Measurements from ENCODE around the gene SYT1. TPM values are rescaled to one million over a fixed set of nuclear protein-coding genes. Genes with fewer than 3 reads are reported as not detected.

SYT1 gene
- total and polyA plus RNA-seq, 4 donors = 0.53 to 0.84 (median 0.64) TPM

DNA sequence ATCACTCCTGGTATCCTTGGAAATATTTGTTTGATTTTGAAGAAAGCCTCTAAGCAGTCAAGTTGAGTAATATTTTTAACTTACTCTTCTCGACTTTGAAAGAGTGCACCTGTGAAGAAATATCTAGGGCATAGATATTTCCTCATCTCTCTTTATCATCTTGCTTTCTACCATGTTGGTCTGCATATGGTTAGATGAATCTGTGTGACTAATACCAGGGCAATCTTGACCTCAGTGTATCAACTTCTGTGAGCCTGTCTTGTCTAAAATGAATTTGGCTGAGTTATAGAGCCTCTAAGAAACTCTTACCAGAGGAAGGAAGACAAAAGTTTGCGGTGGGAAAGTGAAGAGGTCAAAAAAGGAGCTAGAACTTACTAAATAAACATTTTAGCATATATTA is 68.4 kb downstream of the SYT1 start:
- 64% methylated on average over 2 of the region's 2 CpGs for WGBS
- no peaks in the 10 kb centered on the region for H3K27me3 ChIP-seq (ENCODE audit: control insufficient read depth in 4 of 4, insufficient read depth in 4 of 4, low read length in 3 of 4)
- no peaks in the 10 kb centered on the region for H3K36me3 ChIP-seq (ENCODE audit: control insufficient read depth in 4 of 4, insufficient read depth in 3 of 4, low read depth in 1 of 4, low read length in 3 of 4)
- no peak overlapping the region for H3K9ac ChIP-seq (ENCODE audit: low read depth in 1 of 2, low read length in 2 of 2)
- TF ChIP-seq HNF4G (IDR thresholded peaks at IDR 0.05) (no peak), JUND (IDR thresholded peaks at IDR 0.05) (no peak), MAX (IDR thresholded peaks at IDR 0.05) (no peak)
- no peak overlapping the region for H3K27ac ChIP-seq (ENCODE audit: low read depth in 1 of 2, low read length in 2 of 2)
- no peaks in the 10 kb centered on the region for H3K9me3 ChIP-seq (ENCODE audit: control insufficient read depth in 4 of 4, low read length in 3 of 4)
- no peak overlapping the region for H3K4me3 ChIP-seq (ENCODE audit: low read depth in 1 of 3, low read length in 3 of 3)
- H3K4me1 ChIP-seq (ENCODE audit: control insufficient read depth in 4 of 4, insufficient read depth in 4 of 4, low read length in 3 of 4) = no peaks in the 10 kb centered on the region
- no peak for DNase-seq (ENCODE audit: low spot score)

GRCh38 chr12:78938341-78939084 is 73.9 kb downstream of the SYT1 start:
- TF ChIP-seq ATF3 (IDR thresholded peaks at IDR 0.05) = no peak
- TF ChIP-seq MAX (IDR thresholded peaks at IDR 0.05) = no peak
- TF ChIP-seq HNF4G (IDR thresholded peaks at IDR 0.05) = no peak
- no peak for TF ChIP-seq ZBTB33 (IDR thresholded peaks at IDR 0.05)
- TF ChIP-seq NR2F2 (IDR thresholded peaks at IDR 0.05) = no peak
- no peak for TF ChIP-seq REST (IDR thresholded peaks at IDR 0.05)
- no peak for TF ChIP-seq FOXA1 (IDR thresholded peaks at IDR 0.05)
- no peak for TF ChIP-seq GABPA (IDR thresholded peaks at IDR 0.05 in 1 of 2, conservative IDR thresholded peaks at IDR 0.05 in 1 of 2)
- TF ChIP-seq HNF4A (conservative IDR thresholded peaks at IDR 0.05) = no peak
- TF ChIP-seq SP1 (IDR thresholded peaks at IDR 0.05) = no peak
- TF ChIP-seq FOXA2 (IDR thresholded peaks at IDR 0.05) = no peak
- no peak for TF ChIP-seq EGR1 (IDR thresholded peaks at IDR 0.05; ENCODE audit: low read depth in 2 of 2)
- TF ChIP-seq TAF1 (conservative IDR thresholded peaks at IDR 0.05) = no peak
- TF ChIP-seq YY1 (IDR thresholded peaks at IDR 0.05) = no peak
- TF ChIP-seq RAD21 (IDR thresholded peaks at IDR 0.05) = no peak
- TF ChIP-seq JUND (IDR thresholded peaks at IDR 0.05) = no peak
- TF ChIP-seq CTCF (IDR thresholded peaks at IDR 0.05; ENCODE audit: low read depth, low read length, missing input control) = no peak
- no peak for TF ChIP-seq RXRA (IDR thresholded peaks at IDR 0.05)
- WGBS = 63% methylated on average over 4 of the region's 4 CpGs

More at GRCh38 chr12:78938341-78939084, 73.9 kb downstream of the SYT1 start:
- DNase-seq (ENCODE audit: low spot score) = no peak
- H3K9ac ChIP-seq (ENCODE audit: low read depth in 1 of 2, low read length in 2 of 2) = no peak overlapping the region
- H3K27me3 ChIP-seq (ENCODE audit: control insufficient read depth in 4 of 4, insufficient read depth in 4 of 4, low read length in 3 of 4) = no peaks in the 10 kb centered on the region
- no peaks in the 10 kb centered on the region for H3K4me1 ChIP-seq (ENCODE audit: control insufficient read depth in 4 of 4, insufficient read depth in 4 of 4, low read length in 3 of 4)
- H3K9me3 ChIP-seq (ENCODE audit: control insufficient read depth in 4 of 4, low read length in 3 of 4) = no peaks in the 10 kb centered on the region
- no peaks in the 10 kb centered on the region for H3K36me3 ChIP-seq (ENCODE audit: control insufficient read depth in 4 of 4, insufficient read depth in 3 of 4, low read depth in 1 of 4, low read length in 3 of 4)
- H3K4me3 ChIP-seq (ENCODE audit: low read depth in 1 of 3, low read length in 3 of 3) = no peak overlapping the region
- H3K27ac ChIP-seq (ENCODE audit: low read depth in 1 of 2, low read length in 2 of 2) = no peak overlapping the region

All from liver (tissue), 9 donors.